HG03354 (cell line): ENCODE results near the gene ERBB4.
"Not testable (repeated sequence)": the region's sequence is repeated elsewhere in the genome, so short reads cannot be mapped to it uniquely, and the experiment has no call there.

ENCODE experiments used
- ATAC-seq: cut with Tn5 transposase; IDR thresholded peaks from one replicate; pipeline ENCODE4 v1.9.1; 2021; ENCODE audit warnings: mild to moderate bottlenecking; ENCODE audit not compliant: unreplicated experiment, poor library complexity, severe bottlenecking

Gene ERBB4

GRCh38 chr2:211724933-211725332 lies 813.7 kb downstream of the ERBB4 start:
- no peak for ATAC-seq

GRCh38 chr2:211723398-211723797 lies 815.2 kb downstream of the ERBB4 start:
- ATAC-seq, result no peak

- no peak for ATAC-seq
Measured at GRCh38 chr2:211722928-211723327, 815.7 kb downstream of the ERBB4 start.

GRCh38 chr2:211721874-211722273 lies 816.7 kb downstream of the ERBB4 start:
- ATAC-seq, result not testable (repeated sequence)

- no peak for ATAC-seq
Measured at GRCh38 chr2:211709389-211709788, 829.2 kb downstream of the ERBB4 start.

GRCh38 chr2:211692689-211693088 lies 845.9 kb downstream of the ERBB4 start:
- ATAC-seq, result no peak

GRCh38 chr2:211690736-211691135 lies 847.9 kb downstream of the ERBB4 start:
- no peak for ATAC-seq

GRCh38 chr2:211688196-211688595 lies 850.4 kb downstream of the ERBB4 start:
- no peak for ATAC-seq

- no peak for ATAC-seq
Measured at GRCh38 chr2:211674715-211675114, 863.9 kb downstream of the ERBB4 start.

GRCh38 chr2:211673133-211673905 lies 865.3 kb downstream of the ERBB4 start:
- no peak for ATAC-seq

GRCh38 chr2:211671977-211672376 lies 866.6 kb downstream of the ERBB4 start:
- no peak for ATAC-seq

GRCh38 chr2:211665299-211665698 lies 873.3 kb downstream of the ERBB4 start:
- ATAC-seq, result no peak

- no peak for ATAC-seq
Measured at GRCh38 chr2:211664321-211664720, 874.3 kb downstream of the ERBB4 start.

GRCh38 chr2:211654211-211654780 lies 884.3 kb downstream of the ERBB4 start:
- ATAC-seq, result no peak

- no peak for ATAC-seq
Measured at GRCh38 chr2:211652327-211652726, 886.3 kb downstream of the ERBB4 start.

- no peak for ATAC-seq
Measured at GRCh38 chr2:211649331-211649730, 889.3 kb downstream of the ERBB4 start.

- ATAC-seq, result no peak
Measured at GRCh38 chr2:211631503-211631902, 907.1 kb downstream of the ERBB4 start.

- no peak for ATAC-seq
Measured at GRCh38 chr2:211623096-211623495, 915.5 kb downstream of the ERBB4 start.

- no peak for ATAC-seq
Measured at GRCh38 chr2:211620986-211621385, 917.6 kb downstream of the ERBB4 start.

GRCh38 chr2:211617803-211618202 lies 920.8 kb downstream of the ERBB4 start:
- no peak for ATAC-seq

GRCh38 chr2:211611621-211612020 lies 927.0 kb downstream of the ERBB4 start:
- ATAC-seq, result no peak
